ENCODE results near the gene ZSWIM4.

ZSWIM4 gene

GRCh38 chr19:13838435-13839129 lies 43.3 kb downstream of the ZSWIM4 start:
- no peak for DNase-seq

- DNase-seq: peak; percentile 78
Observed at GRCh38 chr19:13839130-13839937, 44.1 kb downstream of the ZSWIM4 start.

GRCh38 chr19:13839938-13840304 lies 44.7 kb downstream of the ZSWIM4 start:
- DNase-seq: no peak

- no peak for DNase-seq
Observed at GRCh38 chr19:13840305-13841085, 45.3 kb downstream of the ZSWIM4 start.

- peak; percentile 53 for DNase-seq
Observed at GRCh38 chr19:13841086-13841961, 46.1 kb downstream of the ZSWIM4 start.

- no peak for DNase-seq
Observed at GRCh38 chr19:13841962-13842290, 46.7 kb downstream of the ZSWIM4 start.

GRCh38 chr19:13842291-13843103 lies 47.3 kb downstream of the ZSWIM4 start:
- peak; percentile 78 for DNase-seq

GRCh38 chr19:13843104-13843921 lies 48.1 kb downstream of the ZSWIM4 start:
- DNase-seq: peak; percentile 95

- peak; percentile 56 for DNase-seq
Observed at GRCh38 chr19:13844130-13844631, 48.9 kb downstream of the ZSWIM4 start.

- DNase-seq: peak; percentile 99
Observed at GRCh38 chr19:13846557-13847406, 51.5 kb downstream of the ZSWIM4 start.

- DNase-seq: peak; percentile 97
Observed at GRCh38 chr19:13847407-13848339, 52.4 kb downstream of the ZSWIM4 start.

- no peak for DNase-seq
Observed at GRCh38 chr19:13848340-13848677, 53.1 kb downstream of the ZSWIM4 start.

GRCh38 chr19:13848798-13849676 lies 53.8 kb downstream of the ZSWIM4 start:
- no peak for DNase-seq

GRCh38 chr19:13849991-13850909 lies 55.0 kb downstream of the ZSWIM4 start:
- DNase-seq: peak; percentile 87

GRCh38 chr19:13850910-13851733 lies 55.9 kb downstream of the ZSWIM4 start:
- DNase-seq: peak; percentile 97
